GM21447 (cell line): ENCODE measurements around the gene SLC1A6.
"Not testable (repeated sequence)": the region's sequence is repeated elsewhere in the genome, so short reads cannot be mapped to it uniquely, and the experiment has no call there.

ENCODE experiments used
- ATAC-seq: cut with Tn5 transposase; IDR thresholded peaks from one replicate; pipeline ENCODE4 v1.9.1; 2021; ENCODE audit not compliant: unreplicated experiment

SLC1A6 gene

DNA sequence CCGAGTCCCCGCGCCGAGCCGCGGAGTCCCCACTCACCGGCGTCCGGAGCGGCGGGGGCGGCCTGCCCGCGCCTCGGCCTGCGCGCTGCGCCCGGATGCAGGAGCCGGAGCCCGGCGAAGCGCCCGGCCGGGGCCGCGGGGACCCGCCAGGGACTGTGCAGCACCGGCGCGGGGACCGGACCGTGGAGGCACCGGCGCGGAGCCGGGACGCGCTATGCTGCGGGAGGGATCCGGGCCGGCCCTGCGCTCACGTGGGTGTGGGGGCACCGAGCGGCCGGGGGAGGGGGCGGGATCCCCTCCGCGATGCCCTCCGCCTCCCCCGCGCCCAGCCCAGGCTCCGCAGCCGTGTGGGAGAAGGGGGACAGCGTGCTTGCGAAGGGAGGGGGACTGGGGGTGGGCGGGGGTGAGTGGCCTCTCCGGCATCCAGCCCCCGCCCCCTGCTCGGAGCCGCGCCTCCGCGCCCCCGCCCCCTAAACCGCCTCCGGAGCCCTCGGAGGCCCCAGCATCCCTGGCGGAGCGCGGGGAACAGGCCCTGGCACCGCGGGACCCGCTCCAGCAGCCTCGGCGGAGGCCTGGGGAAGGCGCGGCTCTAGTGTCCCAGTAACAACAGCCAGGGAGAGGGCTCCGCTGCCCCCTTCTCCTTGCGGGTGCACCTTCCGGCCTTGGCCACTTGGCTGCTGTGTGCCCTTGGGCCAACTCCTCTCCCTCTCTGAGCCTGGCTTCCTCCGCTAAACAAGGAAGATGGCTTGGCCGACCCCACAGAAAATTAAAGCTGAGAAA is at the start of gene SLC1A6:
SLC1A6 (minus strand) TSS at position 389 of the 780 bp plus-strand sequence. CDS start 6,954 bp downstream, outside the sequence.
- no peak for ATAC-seq

DNA sequence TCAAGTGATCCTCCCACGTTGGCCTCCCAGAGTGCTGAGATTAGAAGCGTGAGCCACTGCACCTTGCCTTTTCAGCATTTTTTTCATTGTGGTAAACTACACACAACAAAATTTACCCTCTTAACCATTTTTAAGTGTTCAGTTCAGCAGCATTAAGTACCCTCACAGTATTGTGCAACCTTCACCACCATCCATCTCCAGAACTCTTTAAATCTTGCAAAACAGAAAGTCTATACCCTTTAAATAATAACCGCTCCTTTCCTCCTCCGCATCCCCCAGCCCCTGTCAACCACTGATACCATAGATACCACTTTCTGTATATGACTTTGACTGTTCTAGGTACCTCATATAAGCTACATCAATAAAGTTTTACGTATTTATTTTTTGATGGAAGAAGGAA is 48.8 kb upstream of the SLC1A6 start:
- no peak for ATAC-seq

DNA sequence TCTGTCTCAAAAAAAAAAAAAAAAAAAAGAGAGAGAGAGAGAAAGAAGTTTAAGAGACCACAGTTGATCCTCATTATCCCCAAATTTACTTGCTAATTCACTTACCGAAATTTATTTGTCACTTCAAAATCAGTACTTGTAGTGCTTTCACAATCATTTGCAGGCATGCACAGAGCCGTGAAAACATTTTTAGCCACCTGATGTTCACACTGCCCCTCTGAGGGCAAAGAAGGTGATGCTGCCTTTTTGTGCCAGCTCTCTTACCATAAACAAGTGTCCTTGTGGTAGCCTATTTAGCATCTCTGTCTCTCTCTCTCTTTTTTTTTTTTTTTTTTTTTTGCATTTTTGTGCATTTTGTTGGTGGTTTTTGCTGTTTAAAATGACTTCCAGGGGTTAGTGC is 45.6 kb upstream of the SLC1A6 start:
- ATAC-seq, result no peak

DNA sequence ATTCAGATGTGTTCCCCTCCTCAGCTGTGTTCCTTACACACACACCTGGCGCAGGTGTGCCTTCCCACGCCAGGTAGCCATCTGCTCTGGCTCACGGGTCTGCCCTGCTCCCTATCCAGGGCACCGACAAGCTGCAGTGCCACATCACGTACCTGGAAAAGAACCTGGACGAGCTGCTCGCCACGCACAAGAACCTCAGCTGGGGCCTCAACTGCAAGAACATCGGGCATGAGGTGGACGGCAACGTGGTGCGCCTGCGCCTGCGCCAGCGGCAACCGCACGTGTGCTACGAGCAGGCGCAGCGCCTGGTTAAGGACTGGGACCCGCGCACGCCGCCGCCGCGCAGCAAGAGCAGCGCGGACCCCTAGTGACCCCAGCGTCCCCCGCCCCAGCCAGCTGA is 43.1 kb upstream of the SLC1A6 start:
- ATAC-seq, result no peak

DNA sequence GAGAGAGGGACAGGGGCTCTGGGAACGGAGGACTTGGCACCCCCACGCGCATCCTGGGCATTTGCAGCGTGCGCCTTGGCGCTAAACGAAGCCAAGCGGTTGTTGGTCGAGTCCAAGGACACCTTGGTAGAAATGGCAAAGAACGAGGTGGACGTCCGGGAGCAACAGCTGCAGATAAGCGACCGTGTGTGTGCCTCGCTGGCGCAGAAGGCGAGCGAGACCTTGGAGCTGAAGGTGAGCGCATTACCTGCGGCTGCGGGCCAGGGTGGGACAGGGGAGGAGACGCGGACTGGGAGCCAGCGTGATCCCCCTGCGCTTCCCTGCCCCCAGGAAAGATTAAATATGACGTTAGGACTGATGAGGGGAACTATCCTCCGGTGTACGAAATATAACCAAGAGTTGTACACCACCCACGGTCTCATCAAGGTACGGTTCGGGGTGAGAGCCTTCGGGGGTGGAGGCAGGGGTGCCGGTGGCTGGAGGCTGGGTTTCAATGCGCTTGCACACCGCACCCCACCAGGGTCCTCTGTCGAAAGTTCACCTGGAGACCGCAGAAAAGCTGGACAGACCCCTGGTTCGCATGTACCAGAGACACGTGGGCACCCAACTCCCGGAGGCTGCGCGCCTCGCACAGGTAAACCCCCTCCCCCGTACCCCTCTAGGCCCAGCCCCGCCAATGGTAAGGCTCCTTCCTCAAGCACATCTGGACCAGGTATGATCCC is 41.8 kb upstream of the SLC1A6 start:
- ATAC-seq, result no peak

DNA sequence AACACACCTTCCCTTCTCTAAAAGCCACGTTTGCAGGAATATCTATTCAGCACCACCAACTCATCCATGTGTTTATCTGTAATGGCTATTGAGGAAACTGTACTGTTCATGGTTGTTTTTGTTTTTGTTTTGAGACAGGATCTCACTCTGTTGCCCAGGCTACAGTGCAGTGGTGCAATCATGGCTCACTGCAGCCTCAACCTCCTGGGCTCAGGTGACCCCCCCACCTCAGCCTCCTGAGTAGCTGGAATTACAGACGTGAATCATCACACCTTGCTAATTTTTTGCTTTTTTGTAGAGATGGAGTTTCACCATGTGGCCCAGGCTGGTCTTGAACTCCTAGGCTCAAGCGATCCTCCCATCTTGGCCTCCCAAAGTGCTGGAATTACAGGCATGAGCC is 39.2 kb upstream of the SLC1A6 start:
- not testable (repeated sequence) for ATAC-seq

DNA sequence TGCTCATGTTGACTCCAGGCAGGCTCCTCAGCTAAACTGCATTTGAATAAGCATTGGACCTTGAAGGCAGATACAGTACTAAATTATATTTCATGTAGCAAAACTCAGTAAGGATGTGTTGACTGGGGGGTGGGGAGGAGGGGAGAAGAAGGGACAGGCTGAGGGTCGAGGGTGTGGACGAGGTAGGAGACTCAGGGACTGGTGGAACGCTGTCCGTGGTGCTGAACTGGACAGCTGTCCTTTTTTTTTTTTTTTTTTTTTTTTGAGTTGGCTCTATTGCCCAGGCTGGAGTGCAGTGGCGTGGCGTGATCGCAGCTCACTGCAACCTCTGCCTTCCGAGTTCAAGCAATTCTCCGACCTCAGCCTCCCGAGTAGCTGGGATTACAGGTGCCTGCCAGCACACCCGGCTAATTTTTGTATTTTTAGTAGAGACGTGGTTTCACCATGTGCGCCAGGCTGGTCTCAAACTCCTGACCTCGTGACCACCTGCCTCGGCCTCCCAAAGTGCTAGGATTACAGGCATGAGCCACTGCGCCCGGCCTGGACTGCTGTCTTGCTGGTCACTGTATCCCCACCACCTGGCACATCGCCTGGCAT is 36.4 kb upstream of the SLC1A6 start:
- ATAC-seq, result no peak

DNA sequence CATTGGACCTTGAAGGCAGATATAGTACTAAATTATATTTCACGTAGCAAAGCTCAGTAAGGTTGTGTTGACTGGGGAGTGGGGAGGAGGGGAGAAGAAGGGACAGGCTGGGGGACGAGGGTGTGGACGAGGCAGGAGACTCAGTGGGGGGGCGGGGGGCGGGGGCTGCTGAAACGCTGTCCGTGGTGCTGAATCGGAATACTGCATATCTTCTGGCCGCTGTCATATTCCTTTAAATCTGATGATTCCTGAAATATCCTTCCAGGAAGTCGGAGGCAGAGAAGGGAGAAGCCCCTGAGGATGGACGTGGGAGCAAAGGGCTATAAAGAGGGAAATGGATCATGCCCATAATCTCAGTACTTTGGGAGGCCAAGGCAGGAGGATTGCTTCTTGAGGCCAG is 34.9 kb upstream of the SLC1A6 start:
- no peak for ATAC-seq

DNA sequence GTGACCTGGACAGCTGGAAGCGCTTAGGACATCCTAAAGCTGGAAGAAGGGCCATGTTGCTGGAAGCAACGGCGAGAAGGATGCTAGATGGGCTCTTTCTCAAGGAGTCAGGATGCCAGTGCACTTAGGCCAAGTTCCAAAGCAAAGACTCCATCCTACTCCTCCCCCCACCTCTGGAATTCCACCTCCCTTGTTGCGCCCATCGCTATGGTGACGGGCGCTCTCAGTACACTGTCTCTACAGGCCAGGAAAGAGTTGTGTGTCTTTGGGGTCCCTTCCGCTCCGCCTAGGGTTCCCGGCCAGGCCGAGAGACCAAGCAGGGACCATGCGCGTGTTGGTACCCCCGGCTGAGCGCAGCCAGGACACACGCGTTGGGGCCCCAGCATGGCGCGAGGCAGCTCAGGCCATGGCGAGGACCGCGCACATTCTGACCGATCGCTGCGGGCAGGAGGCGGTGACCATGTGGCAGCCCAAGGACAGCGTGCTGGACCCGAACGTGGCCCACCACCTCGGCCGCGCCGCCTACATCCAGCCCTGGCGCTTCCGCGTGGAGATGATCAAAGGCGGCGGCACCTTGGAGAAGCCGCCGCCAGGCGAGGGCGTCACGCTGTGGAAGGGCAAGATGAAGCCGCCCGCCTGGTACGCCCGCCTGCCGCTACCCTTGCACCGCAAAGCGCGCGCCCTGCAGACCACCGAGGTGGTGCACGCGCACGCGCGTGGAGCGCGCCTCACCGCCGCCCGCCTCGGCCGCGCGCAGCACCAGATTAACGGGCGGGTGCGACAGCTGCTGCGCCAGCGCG is 31.0 kb upstream of the SLC1A6 start:
- ATAC-seq, result no peak

DNA sequence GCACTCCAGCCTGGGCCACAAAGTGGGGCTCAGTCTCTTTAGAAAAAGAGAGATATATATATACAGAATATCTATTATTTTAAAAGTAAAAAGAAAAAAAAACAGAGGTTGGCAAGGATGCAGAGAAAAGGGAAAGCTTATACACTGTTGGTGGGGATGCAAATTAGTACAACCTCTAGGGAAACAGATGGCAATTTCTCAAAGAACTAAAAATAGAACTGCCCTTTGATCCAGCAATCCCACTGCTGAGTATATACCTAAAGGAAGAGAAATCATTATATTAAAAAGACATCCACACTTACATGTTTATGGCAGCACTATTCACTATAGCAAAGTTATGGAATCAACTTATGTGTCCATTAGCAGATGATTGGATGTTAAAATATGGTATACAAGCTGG is 28.6 kb upstream of the SLC1A6 start:
- ATAC-seq, result no peak

DNA sequence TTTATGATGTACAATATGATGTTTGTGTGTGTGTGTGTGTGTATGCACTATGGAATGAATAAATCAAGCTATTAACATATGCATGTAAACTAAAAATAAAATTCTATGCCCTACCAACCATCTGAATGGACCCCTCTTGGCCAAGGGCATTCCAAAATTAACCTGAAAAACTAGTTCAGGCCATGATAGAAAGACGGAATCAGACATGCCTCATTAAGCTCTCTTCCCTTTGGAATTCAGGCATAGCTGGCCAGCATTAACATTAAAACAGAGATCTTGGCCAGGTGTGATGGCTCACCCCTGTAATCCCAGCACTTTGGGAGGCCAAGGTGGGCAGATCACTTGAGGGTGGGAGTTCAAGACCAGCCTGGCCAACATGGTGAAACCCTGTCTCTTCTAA is 18.3 kb upstream of the SLC1A6 start:
- ATAC-seq, result no peak

DNA sequence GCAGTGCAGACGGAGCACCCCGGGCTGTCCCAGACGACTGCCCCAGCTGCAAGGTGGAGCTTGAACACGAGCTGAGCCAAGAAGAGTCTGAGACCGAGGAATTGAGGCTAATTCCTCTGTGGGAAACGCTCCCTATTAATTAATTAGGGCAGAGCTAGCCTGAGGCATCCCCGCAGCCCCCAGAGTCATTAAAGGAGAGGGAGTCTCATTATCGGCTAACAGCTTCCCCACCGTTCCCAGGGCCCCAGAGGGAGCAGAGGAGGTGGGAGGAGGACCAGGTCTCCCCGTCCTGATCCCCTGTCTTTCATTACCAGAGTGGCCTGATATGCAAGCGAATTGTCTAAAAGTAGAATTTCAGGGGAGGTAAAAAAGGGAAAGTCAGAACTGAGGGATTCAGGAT is 13.1 kb upstream of the SLC1A6 start:
- no peak for ATAC-seq

DNA sequence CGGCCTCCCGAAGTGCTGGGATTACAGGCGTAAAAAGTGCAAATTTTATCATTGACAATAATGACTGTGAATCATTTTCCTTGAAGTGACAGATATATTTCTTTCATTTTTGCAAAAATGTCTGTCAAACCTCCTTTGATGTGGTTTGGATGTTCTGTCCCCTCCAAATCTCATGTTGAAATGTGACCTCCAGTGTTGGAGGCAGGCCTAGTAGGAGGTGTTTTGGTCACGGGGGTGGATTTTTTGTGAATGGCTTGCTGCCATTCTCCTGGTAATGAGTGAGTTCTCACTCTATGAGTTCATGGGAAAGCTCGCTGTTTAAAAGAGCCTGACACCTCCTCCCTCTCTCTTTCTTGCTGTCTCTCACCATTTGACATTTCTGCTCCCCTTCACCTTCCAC is 5.5 kb upstream of the SLC1A6 start:
- no peak for ATAC-seq

DNA sequence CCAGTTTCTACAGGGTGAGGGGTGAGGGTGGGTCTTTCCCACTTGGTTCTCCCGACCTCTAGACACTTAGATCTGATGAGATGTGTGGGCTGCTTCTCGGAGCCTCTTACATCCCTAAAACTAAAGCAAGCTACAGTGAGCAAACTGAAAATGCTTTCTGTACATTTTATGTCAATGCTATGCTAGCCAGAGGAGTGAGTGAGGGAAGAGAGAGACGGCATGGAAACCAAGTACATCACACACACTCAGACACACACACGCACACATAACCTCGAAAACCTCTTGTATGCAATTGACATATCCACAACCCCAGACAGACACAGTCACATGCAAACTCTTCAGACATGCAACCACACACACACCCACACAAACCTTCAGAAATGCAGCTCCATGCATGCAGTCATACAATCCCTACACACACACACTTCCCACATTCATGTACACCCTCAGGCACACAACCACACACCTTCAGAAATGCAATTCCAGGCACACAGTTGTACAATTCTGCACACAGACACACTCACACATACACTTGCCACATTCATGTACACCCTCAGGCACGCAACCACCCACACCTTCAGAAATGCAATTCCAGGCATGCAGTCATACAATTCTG is 1.4 kb downstream of the SLC1A6 start:
- ATAC-seq, result no peak

DNA sequence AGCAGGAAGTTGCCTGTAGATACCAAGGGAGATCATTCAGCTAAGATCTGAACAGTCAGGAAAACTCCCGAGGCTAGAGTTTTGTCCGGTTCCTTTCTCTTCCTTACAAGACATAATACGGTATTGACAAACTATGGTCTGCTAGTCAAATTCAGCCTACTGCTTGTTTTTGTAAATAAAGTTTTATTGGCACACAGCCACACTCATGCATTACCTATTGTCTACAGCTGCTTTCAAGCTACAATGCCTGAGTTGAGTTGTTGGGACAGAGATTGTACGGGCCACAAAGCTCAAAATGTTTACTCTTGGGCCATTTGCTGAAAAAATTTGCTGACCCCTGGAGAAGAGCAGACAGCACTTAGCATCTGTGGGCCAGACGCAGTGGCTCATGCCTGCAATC is 2.5 kb downstream of the SLC1A6 start:
- no peak for ATAC-seq

DNA sequence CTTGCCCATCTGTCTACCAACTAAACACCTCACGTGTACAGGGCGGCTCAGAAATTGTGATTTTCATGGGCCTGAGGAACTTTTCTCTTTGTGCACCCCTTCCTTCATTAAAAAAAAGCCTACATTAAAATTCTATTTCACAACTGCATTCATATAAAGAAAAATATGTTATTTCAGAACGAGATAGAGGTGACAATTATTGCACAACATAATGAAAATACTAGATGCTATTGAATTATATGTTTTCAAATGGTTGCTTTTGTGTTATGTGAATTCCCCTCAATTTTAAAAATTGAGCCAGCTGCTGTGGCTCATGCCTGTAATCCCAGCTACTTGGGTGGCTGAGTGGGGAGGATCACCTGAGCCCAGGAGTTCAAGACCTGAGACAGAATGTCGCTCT is 5.2 kb downstream of the SLC1A6 start:
- ATAC-seq, result no peak

DNA sequence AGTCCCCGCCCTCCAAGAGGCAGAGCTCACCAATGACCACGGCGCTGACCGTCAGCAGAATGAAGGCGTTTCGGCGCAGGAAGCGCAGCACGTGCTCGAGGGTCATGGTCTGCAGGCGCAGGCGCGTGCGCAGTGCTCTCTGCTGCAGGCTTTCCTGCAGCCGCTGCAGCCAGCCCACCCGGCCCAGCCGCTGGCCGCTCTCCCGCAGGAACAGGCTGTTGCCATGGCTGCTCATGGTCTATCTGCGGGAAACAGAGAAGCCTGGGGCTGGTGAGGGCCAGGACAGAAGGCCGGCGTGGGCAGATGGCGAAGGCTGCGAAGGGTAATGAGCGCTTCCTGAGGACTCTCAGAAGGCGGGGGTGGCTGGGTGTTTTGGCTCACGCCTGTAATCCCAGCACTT is 7.0 kb downstream of the SLC1A6 start:
- ATAC-seq, result no peak

DNA sequence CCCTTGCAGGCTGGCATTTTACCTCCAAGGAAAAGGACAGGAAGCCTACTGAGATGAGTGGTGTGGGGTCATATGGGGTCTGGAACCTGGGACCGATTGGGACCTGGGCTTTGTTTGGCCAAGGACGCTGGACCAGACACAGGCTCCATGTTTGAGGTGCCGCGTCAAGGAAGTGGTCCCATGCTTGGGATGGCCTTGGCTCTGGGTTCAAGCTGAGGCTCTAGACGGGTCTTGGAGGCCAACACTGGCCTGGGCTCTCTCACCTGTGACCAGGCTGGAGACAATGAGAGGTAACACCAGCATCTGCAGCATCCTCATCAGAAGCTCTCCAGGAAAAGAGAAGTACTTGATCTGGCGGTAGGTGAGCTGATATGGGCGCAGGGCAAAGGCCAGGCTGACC is 8.2 kb downstream of the SLC1A6 start:
- ATAC-seq, result no peak

DNA sequence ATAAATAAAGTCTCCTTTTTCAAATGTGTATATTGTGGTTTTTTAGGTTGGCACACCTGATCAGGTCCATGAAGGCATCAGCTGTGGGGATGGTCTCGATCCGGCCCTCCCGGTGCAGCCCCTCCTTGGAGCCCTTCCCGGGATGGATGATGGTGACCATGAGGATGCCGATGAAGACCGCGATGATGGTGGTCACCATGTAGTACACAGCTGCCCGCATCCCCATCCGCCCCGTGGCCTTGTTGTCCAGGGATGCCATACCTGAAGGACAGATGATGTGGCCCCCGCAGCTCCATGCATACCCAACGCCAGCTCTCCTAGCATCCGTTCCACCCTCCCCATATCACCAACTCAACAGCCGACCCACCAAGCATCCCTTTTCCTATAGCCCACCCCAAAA is 11.4 kb downstream of the SLC1A6 start:
- no peak for ATAC-seq

DNA sequence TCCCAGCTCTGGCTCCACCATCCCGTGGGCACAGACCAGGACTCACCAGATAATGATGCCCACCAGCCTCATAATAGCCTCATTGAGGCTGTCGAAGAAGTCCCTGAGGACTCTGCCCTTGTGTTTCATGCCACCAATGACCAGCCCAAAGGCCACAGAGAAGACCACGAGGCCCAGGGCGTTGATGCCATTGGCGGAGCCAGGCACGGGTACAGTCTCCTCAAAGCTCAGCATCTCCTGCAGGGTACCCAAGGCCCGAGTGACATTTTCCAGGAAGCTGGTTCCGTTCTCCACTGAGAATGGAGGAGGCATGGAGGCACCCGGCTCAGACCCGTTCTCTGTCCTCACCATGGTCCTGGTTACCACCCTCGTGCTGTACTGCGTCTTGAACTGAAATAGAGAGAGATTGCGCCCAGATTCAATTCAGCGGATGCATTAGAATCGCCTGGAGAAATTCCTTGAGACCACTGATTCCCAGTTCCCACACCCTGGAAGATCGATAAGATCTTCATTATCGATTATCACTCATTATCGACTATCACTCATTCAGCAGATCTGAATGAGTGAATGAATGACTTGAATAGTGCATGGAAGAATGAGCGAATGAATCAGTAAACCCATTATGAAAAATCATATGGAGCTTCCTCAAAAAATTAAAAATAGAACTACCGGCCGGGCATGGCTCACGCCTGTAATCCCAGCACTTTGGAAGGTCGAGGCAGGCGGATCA is 17.5 kb downstream of the SLC1A6 start:
- no peak for ATAC-seq
